ENCODE measurements around the gene CYP2W1. TPM values are rescaled to one million over a fixed set of nuclear protein-coding genes. Genes with fewer than 3 reads are reported as not detected.

The CYP2W1 gene
- total and polyA plus RNA-seq, 10 of the 15 experiments (the other 5 are each of a cell fraction or from before 2014, with no cell fraction given): not detected

DNA sequence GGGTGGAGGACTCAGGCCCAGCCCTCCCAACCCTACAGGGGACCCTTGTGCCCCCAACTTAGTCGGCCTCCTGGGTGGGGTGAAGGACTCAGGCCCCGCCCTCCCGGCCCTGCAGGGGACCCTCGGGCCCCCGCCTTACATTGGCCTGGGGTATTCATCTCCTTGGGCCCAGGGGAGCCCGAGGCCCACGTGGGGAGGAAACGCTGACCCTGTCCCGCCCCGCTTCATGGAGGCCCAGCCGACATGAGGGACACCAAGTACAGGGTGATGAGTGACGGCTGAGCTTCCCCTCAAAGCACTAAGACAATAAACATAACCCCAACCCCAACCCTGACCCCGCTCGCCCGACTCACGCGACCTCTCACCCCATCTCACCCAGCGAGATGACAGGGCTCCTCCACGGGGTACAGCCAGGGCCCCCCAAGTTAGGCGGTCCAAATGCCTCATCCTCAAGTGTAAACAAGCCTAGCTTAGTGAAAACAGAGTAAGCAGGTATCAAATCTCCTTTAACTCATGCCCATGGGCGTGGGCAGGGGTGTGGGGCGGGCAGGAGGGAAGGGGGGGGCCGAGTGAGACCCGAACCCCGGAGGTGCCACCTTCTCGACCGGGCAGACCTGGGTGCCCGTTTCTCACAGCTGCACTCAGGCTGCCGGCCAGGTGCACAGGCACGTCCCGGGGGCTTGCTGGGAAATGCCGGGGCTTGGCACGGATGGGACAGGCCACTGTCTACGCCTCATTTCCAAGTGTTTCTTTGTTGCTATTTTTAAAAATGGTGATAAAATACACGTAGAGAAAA lies 8.2 kb downstream of the CYP2W1 start:
- no peak for ATAC-seq
- in situ Hi-C loops (cut with MboI) (loop anchor here (5.0 kb wide), 1 partner anchor 186 kb away; no protein-coding TSS in a partner anchor), intact Hi-C loops (cut with micrococcal nuclease; ENCODE audit: unreplicated experiment) (loop anchor here (5.0 kb wide), 1 partner anchor 96 kb away; the partner anchor contains the start of gene GPER1)

More for the DNA sequence above, 8.2 kb downstream of the CYP2W1 start:
- POLR2A ChIA-PET: interaction anchor here (1.4 kb wide), 1 partner anchor 74 kb away, joined by 4 read pairs; no protein-coding TSS in a partner anchor
- RAD21 ChIA-PET (ENCODE audit: unreplicated experiment): interaction anchor here (1.0 to 4.7 kb wide), 3 partner anchors 17 to 185 kb away, joined by 3 to 42 read pairs (median 35); partner anchors contain the start of gene COX19
- SMC1A ChIA-PET (ENCODE audit: uncharacterized antibody, unreplicated experiment): interaction anchor here (6.2 kb wide), 1 partner anchor 74 kb away, joined by 121 read pairs; no protein-coding TSS in a partner anchor
- H2AFZ ChIP-seq (ENCODE audit: control insufficient read depth, low read depth, low read length): no peak overlapping the region
- no peak overlapping the region for H3K4me2 ChIP-seq (ENCODE audit: control insufficient read depth, insufficient read depth)
- H3K4me3 ChIP-seq: no peak overlapping the region
- no peaks in the 10 kb centered on the region for H3K79me2 ChIP-seq (ENCODE audit: control insufficient read depth, insufficient read depth, low read length)
- H3K27me3 ChIP-seq (replicated peaks in 1 of 2; ENCODE audit: control insufficient read depth in 2 of 2, insufficient read depth in 2 of 2, low read length in 1 of 2): no peaks in the 10 kb centered on the region
- no TSS peak for BruUV-seq (replicated peaks)
- CTCF ChIA-PET: interaction anchor here (2.9 to 9.3 kb wide), 7 partner anchors 9 to 184 kb away, joined by 19 to 280 read pairs (median 39); partner anchors contain the start of genes COX19 and CYP2W1
- 45% methylated on average over 30 of the region's 35 CpGs for WGBS (ENCODE audit: insufficient coverage, insufficient replicate concordance, low lambda C conversion rate, missing lambda C conversion rate)
- TF ChIP-seq CREM (IDR thresholded peaks at IDR 0.05; ENCODE audit: low read depth): no peak
- no peak for TF ChIP-seq IRF4 (IDR thresholded peaks at IDR 0.05; ENCODE audit: low read depth, low read length)
- no peak for TF ChIP-seq MYC (IDR thresholded peaks at IDR 0.05; ENCODE audit: insufficient read depth, insufficient read length, insufficient replicate concordance, low read length, severe bottlenecking)
- TF ChIP-seq POU2F2 (IDR thresholded peaks at IDR 0.05; ENCODE audit: borderline replicate concordance, low read depth, low read length): no peak
- DNase-seq (ENCODE audit: low read depth, low spot score) (no peak), FAIRE-seq (no peak)
- H3K36me3 ChIP-seq (ENCODE audit: control insufficient read depth in 2 of 2, insufficient read depth in 2 of 2, low read length in 1 of 2): 0 out of 4 replicates have a peak, but pooled peaks cover 0 to 1% of the 10 kb centered on the region in 2 experiments
- H3K4me1 ChIP-seq (ENCODE audit: control insufficient read depth, insufficient read depth, low read length): peaks cover 6% of the 10 kb centered on the region
- no peaks in the 10 kb centered on the region for H3K9me3 ChIP-seq (replicated peaks; ENCODE audit: control insufficient read depth, insufficient read depth, low read length)
- H4K20me1 ChIP-seq (ENCODE audit: control insufficient read depth, insufficient read depth): no peaks in the 10 kb centered on the region
- no peak overlapping the region for H3K9ac ChIP-seq (ENCODE audit: control insufficient read depth, insufficient read depth, low read length)
- no peak overlapping the region for H3K27ac ChIP-seq (ENCODE audit: control insufficient read depth, insufficient read depth)
